Measurements from ENCODE around the gene UBR3.

- TF ChIP-seq EZH2phosphoT487 (IDR thresholded peaks at IDR 0.05; ENCODE audit: low read length) (no peak), CTCF (IDR thresholded peaks at IDR 0.05; ENCODE audit: low read length) (no peak)
Observed at GRCh38 chr2:169781249-169782013, 45.8 kb upstream of the UBR3 start.

Data from MM.1S (cell line).